SKM-1 treated with dmso at 0.1 percent for 144 hours (cell line): ENCODE results near the gene MELTF.
"Not testable (repeated sequence)": the region's sequence is repeated elsewhere in the genome, so short reads cannot be mapped to it uniquely, and the experiment has no call there.

ENCODE experiments used
- DNase-seq: peaks from one replicate; lab custom pipeline; 2025; ENCODE audit not compliant: unreplicated experiment; lab: John Stamatoyannopoulos, UW

MELTF gene

DNA sequence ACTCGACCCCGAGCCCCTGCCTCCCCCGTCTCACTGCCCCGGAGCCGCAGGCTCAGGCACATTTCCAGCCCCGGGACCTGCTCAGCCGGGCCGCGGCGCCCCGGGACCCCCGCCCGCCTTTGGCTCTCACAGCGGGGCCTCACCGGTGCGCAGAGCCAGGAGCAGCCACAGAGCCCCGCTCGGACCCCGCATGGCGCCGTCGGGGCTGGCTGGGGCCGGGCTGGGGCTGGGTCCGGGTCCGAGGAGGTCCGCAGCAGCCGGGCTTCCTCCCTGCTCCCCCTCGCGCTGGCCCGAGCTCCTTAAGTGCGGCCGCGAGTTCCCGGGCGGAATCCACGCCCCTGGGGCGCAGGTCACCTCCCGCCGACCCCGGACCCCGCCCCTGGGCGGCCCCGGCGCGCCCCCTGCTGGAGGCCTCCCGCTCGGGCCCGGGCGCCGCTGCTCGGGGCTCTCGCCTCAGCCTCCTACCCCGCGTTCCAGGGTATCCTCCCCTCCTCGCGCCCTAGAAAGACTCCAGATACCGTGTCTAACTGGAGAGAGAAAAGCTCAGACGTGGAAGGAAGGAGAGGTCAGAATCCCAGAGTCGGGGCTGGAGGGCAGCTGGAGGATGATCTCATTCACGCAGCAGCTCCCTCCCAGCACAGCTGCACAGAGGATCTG, at the start of gene MELTF:
MELTF (minus strand) TSS at position 307 of the 657 bp plus-strand sequence; CDS start at position 192, 115 bp downstream.
- peak; percentile 61 for DNase-seq

DNA sequence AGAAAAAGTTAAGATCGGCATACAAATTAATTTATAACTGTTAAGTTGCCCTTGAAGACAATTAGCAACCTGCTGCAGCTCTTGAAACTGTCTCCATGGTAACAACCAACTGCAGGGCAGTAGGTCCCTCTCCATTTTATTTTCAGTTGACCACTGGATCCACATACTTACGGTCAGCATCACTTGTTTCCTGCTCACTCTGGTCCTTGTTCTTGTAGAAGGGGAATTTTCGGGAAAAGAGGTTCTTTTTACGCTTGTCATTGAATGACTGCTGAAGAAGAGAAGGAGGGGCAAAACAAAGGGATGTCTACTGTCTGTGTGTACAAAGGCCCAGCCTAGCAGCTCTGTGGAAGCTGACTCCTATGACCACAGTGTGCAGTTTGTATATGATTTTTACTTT, 46.8 kb upstream of the MELTF start:
- no peak for DNase-seq

DNA sequence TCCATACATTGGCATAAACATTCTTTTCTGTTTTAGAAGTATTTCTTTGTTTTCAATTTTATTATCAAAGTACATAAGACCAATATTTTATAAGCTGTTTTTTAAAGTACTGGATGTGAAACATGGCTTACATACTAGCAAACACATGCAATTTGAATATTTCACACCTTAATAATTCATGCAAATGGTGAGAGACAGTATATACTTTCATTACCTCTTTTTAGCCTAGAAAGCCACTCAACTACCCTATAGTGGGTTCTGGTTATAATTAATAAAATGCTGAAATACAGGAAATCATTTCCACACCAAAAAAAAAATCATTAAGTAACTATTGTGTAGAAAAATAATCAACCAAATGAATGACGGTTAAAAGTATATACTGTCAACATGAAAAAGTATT, 38.5 kb upstream of the MELTF start:
- no peak for DNase-seq

DNA sequence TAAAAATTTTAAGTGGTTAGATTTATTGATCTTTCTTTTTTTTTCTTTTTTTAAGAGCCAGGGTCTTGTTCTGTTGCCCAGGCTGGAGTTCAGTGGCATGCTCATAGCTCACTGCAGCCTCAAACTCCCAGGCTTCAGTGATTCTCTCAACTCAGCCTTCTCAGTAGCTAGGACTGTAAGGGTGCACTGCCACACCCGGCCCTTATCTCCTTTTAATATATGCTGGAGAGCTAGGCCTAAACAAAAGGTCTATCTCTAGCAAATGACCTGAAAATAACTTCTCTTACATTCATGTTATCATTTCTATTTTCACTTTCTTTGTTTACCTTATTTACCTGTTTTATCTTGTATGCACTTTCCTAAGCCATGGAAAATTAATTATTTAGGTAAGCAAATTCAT, 35.2 kb upstream of the MELTF start:
- no peak for DNase-seq

DNA sequence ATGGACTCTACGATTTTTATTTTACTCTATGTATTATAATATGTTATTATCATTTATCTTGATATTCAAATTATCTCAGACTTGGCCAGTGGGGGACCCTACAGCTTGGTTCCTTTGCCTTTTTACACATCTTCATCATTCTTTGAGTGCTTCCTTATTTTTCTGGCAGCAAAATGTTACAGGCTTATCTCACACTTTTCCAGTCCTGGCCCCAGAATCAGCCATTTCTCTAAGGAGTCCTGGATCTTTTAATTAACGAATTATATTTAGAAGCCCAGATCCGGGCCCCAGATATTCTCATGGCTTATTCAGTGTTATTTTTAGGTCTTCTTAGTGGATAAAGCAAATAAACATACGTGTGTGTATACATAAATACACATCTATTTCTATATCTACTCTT, 32.8 kb upstream of the MELTF start:
- DNase-seq, result no peak

DNA sequence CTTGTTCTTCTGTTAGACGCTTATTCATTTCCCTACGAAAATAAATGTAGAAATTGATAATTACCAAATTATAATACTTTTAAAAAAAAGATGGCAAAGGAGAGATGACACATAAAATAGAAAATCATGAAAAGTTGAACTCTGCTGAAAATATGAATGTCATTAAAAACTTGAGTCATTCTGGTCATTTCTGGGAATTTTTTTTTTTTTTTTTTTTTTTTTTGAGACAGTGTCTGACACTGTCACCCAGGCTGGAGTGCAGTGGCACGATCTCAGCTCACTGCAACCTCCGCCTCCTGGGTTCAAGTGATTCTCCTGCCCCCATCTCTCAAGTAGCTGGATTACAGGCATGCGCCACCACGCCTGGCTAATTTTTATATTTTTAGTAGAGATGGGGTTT, 22.0 kb upstream of the MELTF start:
- not testable (repeated sequence) for DNase-seq

DNA sequence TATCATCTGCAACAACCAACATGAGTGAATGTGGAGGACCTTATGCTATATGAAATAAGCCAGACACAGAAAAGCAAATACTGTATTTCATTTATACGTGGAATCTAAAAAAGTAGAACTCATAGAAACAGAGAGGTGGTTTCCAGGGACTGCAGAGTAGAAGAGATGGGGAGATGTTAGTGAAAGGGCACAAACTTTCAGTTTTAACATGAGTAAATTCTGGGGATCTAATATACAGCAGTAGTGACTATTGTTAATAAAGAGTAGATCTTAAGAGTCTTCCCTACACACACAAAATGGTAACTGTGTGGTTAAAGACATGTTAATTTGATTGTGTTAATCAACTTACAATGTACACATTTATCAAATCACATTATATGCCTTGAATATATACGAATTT, 20.9 kb upstream of the MELTF start:
- no peak for DNase-seq

DNA sequence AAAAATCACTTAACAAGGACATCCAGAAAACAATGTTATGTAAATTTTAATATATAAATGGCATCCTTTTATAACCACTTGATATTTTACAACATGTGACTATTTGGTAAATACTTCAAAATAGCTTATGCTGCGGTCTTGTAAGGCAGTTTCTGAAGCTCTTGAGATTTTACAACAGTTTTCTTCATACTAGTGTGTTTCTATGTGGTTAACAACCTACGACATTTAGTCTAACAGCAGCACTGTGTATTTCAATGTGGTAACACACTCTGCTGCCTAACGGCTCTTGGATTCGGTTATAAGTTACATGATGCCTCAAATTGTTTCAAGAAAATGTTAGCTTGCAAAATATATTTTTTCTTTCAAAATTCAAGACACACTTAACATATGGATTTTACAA, 12.9 kb upstream of the MELTF start:
- no peak for DNase-seq

DNA sequence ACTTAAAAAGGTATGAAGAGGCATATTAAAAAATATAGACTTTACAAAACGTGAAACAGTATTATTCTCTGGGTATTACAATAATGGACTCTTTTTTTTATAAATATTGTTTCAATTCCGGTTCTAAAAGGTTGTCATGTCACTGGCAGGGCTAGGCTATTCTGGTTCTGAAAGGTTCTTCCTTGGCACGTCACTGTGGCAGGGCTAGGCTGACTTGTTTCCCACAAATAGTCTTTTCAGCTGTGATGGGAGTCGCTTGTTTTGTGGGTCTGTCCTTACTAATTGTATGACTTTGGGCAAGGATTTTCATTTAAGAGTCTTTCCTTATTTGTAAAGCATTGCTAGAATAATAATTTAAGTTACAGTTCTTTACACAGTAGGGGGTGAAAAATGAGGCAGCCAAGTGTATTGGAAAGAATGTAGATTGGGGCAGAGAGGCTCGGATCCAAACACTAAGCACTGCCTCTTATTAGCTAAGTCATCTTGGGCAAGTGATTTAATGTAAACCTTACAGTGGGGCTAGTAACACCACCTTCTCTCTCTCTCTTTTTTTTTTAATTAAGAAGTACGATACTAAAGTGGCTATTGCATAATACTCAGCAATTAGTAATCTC, 12.4 kb upstream of the MELTF start:
- DNase-seq, result no peak

DNA sequence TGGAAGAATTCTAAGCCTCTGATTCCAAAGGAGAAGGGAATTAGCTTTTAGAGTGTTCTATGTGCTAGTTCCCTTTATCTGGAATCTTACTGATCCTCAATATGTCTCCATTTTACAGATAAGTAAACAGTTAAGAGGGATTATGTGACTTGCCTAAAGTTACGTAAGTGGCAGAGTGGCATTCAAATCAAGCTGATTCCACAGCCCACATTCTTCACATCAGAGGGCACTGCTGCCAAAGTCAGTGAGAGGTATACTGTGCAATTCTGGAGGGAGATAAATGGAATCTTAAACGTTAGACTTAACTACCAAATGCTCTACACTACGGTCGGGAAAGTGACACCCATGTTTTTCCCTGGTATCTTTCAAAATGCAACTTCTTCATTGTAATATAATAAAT, 11.0 kb upstream of the MELTF start:
- DNase-seq, result no peak

DNA sequence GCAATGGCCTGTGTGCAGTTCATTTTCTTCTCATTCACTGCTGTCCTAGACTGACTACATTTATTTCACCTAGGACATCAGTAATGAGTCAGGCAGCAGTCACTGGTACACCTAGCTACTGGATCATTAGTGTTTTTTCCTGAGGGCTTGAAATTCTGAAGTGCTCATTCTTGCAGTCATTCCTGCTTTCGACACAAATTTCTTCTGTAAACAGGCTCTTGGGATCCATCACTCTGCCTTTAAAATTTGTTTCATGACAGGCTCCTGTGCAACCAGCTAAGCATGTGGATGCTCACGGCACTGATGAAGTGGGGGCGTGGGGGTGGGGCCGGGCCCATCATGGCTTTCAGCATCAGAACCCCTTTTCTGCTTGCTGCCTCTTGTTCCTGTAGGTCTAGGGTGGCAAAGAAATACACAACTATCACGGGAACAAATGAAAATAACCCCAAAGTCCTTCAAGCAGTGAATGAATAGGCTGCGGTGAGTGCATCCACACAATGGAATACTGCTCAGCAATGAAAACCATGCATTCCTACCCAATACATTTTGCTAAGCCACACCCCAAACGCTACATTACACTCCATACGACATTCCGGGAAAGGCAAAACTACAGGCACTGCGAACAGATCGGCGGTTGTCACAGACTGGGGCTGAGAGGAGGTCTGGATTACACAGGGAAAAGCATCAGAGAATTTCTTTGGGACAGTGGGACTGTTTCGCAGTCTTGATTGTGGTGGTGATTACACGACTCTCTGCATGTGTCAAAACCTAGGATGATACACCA, 9.3 kb upstream of the MELTF start:
- no peak for DNase-seq

DNA sequence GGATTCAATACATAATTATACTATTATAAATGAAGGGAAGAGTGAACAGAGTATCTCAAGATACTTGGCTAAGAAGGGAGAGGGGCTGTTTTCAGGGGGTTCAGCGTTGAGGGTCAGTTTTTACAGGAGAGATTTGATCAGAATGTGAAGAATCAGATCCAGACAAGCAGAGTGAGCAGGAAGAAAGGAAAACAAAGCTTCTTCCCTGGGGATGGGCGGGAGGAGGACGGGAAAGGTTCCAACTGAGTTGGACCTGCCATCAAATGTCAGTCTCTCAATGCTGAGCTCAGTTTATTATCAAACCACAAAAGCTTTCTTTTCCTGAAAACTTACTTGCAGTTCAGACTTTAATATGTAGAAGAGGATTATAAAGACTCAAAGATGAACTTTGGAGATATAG, 6.0 kb upstream of the MELTF start:
- no peak for DNase-seq

DNA sequence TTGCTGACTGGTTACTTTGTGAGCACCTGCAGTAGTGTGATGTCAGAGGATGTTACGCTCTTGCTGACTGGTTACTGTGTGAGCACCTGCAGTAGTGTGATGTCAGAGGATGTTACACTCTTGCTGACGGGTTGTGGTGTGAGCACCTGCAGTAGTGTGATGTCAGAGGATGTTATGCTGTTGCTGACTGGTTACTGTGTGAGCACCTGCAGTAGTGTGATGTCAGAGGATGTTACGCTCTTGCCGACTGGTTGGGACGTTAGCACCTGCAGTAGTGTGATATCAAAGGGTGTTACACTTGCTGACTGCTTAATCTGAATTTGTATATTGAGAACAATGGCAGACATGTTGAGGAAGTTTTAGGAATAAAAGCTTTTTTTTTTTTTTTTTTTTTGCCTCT, 5.2 kb upstream of the MELTF start:
- DNase-seq, result not testable (repeated sequence)

DNA sequence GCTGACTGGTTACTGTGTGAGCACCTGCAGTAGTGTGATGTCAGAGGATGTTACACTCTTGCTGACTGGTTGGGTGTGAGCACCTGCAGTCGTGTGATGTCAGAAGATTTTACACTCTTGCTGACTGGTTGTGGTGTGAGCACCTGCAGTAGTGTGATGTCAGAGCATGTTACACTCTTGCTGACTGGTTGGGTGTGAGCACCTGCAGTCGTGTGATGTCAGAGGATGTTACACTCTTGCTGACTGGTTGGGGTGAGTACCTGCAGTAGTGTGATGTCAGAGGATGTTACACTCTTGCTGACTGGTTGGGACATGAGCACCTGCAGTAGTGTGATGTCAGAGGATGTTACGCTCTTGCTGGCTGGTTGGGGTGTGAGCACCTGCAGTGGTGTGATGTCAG, 4.1 kb upstream of the MELTF start:
- DNase-seq, result not testable (repeated sequence)

DNA sequence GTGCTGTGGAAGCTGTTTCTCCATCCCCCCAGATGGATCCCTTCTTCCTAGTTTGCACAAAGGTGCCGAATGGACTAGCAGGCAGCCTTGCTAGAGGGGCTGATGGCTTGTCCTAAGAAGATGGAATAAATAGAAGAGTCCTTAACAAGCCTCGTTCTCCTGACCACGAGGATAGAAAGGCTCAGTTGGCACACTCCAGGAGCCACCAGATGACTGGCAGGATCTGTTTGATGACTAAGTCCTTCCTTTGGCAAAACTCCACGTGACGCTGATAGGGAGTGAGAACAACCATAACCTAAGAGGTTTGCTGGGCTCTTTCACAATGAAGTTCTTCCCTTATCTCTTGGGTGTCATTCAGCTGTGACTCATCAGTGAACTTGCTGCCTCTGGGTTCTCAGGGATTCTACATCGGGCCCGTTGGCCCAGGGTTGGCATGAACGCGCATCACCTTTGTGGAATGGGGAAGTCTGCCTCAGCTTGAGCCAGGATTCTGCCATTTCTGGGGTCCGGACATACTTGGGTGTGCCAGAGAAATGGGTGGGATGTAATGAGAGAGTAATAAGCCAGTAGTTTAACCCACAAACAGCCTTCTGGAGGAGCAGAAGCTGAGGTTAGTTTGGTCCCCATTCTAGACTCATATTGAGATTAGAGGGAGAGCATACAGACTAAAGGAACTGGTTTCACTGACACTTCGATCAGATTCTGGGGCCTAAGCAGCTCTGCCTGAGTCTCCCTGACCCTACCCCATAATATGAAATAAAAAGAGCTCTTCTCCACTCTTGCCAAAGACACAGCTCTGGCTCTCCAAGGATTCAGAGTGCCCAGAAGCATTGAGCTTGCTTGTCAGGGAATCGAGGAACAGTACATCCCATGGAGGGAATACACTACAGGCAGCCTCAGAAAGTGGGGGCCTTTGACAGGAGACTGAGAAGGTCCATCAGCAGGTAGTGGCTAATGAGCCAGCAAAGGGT, 2.0 kb upstream of the MELTF start:
- DNase-seq, result no peak

DNA sequence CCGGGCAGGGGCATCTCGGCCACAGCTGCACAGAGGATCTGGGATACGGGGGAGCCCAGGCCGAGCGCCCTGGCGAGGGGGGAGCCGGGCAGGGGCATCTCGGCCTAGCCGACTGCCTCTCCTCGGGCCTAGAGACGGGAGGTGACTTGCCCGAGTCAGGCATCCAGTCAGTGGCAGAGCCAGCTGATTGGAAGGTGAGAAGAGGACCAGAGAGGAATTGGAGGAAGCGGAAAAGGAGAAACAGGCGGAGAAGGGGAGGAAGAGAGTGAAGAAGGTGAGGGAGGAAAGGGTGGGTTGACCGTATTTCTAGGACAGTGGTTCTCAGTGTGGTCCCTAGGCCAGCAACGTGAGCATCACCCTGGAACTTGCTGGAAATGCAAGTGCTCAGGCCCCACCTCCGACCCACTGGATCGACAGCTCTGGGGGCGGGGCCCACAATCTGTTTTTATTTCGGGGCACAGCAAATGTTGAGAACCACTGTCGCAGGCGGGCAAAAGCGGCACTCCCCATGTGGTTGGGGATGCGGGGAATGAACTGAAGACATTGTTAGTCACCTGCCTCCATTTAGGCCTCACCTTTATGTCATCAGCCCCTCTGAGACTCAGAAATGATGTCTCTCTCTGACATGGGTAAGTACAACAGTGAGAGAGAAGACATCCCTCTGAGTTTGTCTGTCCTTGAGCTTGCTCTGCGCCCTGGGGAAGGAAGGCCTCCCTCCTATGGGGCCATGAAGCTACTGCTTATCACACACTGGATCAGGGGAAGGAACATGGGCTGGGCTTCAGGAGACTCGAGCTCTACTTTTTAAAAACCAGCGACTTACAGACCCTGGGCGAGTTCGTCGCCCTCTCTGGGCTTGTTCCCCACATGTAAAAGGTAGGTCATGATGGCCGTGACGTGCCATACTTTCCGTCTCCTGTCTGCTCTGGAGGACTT, 1.0 kb upstream of the MELTF start:
- no peak for DNase-seq

DNA sequence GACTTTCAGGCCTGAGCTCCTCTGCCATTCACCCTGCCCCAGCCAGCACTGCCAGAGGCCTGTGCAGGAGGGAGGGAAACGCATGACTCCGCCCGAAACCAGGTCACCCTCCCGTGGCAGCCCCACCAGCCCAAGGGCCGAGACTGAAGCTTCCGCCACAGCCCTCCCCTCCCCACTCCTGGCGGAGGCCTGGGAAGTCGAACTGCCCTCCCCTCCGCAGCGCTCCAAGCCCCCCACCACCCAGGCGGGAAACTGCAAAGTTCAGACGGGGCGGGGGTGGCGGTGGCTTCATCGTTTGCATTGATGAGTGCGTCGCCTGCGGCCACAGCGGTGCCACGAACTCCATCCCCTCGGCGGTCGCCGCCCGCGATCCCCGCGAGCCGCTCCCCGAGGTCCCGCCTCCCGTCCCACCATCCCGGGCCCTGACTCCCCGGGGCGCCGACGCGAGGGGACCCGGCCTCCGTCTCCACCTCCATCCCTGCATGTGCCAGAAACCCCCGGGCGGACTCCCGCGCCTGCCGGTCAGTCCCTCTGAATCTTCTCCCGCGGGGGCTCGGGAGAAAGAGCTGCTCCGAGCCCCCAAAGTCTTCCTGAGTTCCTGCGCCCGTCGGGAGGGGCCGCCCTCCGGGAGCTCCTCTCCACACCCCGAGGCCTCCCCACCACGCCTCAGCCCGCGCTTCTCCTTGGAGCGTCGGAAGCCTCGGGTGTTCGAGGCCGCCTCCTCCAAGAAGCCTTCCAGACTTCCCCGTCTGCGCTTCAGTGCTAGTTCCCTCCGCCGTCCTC, 698 bp downstream of the MELTF start:
- no peak for DNase-seq

DNA sequence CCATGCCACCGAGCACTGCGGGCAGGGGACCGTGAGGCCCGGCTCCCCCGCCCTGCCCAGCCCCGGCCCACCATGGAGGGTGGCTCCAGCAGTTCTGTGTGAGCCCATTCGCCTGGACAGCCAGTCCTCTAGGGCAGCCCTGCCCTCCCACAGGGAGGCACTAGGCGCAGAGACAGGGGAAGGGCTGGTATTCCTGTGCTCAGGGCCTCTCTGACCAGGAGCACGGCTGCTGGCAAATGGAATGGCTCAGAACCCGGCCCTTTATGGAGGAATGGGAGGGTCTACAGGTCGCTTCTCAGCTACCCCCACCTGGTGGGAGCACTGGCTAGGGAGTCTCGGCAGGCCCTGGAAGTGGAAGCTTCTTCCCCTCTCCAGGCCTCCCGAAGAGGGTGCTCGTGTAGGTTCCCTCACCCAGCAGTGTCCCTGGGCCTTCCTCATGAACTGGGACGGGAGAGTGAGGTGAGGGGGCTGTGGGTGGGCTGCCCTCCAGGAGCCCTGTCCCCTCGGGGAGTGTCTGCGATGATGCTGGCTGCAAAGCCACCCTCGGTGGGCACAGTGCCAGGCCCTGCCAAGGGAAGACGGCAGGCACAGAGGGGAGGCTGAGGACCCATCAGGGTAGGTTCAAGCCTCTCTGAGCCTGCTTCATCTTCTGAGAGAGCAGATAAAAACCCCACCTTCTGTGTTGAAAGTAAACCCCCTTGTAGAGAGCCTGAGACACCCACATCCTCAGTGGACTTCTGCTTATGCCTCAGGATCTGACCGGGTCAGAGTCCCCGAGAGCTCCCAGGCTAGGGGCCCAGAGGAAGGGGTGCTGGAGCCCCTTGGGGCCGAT, 1.5 kb downstream of the MELTF start:
- no peak for DNase-seq
